NB4 (cell line): Measurements from ENCODE around the gene DRG2.

ENCODE experiments used
- MYC ChIP-seq: IDR thresholded peaks from 2 replicates; pipeline ENCODE4 v1.6.1; 2011; ENCODE audit warnings: low read depth, low read length
- POLR2A ChIP-seq: IDR thresholded peaks from 2 replicates; pipeline ENCODE4 v1.6.1; 2011; ENCODE audit warnings: mild to moderate bottlenecking; ENCODE audit not compliant: insufficient read length; ENCODE audit errors: extremely low read depth
- TF ChIP-seq, protein P1 (sequence below): IDR thresholded peaks from one replicate; pipeline ENCODE4 v1.5.1; 2012; ENCODE audit warnings: low read depth, low read length
- TF ChIP-seq, protein P2 (sequence below): IDR thresholded peaks from 2 replicates; pipeline ENCODE4 v1.6.1; 2011; ENCODE audit warnings: low read depth, low read length

DNA sequence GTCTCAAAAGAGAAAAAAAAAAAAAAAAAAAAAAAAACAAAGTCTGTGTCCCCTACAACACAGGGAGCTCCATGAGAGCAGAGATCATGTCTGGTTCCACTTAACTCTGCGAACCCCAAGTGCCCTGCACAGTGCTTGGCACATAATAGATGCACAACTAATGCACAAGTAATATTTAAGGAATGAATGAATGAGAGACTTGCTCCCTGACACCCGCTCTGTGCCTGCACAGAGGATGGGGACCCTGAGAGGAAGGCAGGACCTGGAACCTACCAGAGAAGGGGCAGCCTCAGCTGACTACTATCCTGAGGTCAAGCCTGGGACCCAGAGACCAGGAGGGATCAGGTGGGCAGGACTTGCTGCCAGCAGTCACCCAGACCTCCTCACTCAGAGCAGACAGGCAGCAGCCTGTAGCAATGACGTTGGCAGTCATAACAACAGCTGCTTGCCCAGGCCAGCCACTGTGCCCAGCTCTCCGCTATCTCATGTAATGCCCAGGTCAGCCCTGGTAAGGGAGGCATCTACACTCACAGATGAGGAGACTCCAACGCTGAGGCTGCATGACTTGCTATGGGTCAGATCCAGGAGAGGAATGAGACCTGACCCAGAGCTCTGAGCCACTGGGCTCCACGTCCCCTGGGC lies 23.7 kb downstream of the DRG2 start:
- TF ChIP-seq, protein P1, sequence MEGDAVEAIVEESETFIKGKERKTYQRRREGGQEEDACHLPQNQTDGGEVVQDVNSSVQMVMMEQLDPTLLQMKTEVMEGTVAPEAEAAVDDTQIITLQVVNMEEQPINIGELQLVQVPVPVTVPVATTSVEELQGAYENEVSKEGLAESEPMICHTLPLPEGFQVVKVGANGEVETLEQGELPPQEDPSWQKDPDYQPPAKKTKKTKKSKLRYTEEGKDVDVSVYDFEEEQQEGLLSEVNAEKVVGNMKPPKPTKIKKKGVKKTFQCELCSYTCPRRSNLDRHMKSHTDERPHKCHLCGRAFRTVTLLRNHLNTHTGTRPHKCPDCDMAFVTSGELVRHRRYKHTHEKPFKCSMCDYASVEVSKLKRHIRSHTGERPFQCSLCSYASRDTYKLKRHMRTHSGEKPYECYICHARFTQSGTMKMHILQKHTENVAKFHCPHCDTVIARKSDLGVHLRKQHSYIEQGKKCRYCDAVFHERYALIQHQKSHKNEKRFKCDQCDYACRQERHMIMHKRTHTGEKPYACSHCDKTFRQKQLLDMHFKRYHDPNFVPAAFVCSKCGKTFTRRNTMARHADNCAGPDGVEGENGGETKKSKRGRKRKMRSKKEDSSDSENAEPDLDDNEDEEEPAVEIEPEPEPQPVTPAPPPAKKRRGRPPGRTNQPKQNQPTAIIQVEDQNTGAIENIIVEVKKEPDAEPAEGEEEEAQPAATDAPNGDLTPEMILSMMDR = no peak
- no peak for TF ChIP-seq POLR2A
- TF ChIP-seq, protein P2, sequence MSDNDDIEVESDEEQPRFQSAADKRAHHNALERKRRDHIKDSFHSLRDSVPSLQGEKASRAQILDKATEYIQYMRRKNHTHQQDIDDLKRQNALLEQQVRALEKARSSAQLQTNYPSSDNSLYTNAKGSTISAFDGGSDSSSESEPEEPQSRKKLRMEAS = no peak
- TF ChIP-seq MYC = no peak
